SK-MEL-5 (cell line): ENCODE data around the gene CDK5RAP2. TPM values are rescaled to one million over a fixed set of nuclear protein-coding genes. Genes with fewer than 3 reads are reported as not detected.
"Not testable (repeated sequence)": the region's sequence is repeated elsewhere in the genome, so short reads cannot be mapped to it uniquely, and the experiment has no call there.

ENCODE experiments used
- DNase-seq: peaks from one replicate; pipeline ENCODE4 v3.0.0-alpha.2; 2016; ENCODE audit warnings: low read depth, low spot score
- in situ Hi-C: cut with HindIII; loops from 2 replicates; pipeline ENCODE4 v1.10.0; 2016; ENCODE audit warnings: low sequenced_read_pairs, high pct_unique_total_duplicates, low pct_unique_long_range_greater_than_20kb
- total RNA-seq: library from RNA; depleted of rRNA; stranded (reverse); fragments of >200 nt; shearing (Covaris generic); gene quantifications from 2 replicates; pipeline ENCODE4 v1.2.3, GENCODE V29; 2014

CDK5RAP2 gene
- total RNA-seq, 1 experiment from 2014 or later: 114 TPM

DNA sequence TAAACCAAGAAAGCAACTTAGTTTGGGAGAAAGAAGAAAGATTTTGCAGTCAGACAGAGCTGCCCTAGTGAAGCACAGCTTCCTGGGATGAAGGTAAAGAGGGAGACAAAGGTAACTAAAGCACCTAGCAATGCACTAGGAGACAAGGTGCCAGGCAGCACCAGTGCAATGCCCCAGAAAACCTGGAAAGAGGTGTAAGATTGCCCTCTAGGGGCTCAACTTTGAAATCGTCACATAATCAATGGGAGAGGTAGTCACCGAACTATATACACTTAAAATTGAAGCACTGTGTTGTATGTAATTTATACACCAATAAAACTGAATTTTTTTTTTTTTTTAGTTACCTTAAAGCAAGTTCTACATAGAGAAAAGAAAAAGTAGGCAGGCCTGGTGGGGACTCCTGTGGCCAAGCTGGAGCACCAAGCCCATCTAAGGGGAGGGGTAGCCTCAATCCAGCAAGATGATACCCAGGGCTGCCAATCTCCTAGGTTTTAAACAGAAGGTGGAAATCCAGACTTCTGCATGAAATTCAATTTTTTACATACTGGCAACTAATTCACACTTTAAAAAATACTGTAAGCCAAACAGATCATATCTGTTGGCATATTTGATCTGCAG is 48.2 kb downstream of the CDK5RAP2 start:
- in situ Hi-C loops: no loop called here
- DNase-seq: peak; percentile 54

GRCh38 chr9:120530220-120530832 is 49.6 kb downstream of the CDK5RAP2 start:
- in situ Hi-C loops, DNase-seq: not testable (repeated sequence)

DNA sequence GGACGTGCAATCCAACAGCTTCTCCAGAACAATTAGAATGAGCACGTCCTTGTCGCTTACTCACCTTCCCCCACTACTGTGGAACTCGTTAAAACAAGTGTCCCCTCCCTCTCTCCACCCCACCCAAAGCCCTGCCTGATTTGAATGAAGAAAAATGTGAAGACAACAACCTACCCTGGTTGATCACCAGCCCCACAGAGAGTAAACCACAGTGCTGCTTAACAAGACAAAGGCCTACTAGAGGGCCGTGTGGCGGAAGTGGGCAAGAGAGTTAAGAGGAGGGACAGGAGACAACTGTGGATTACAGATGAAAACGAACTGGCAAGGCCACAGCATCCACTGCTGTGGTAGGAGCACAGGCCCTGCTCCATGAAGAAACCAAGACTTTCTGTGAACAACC is 51.1 kb downstream of the CDK5RAP2 start:
- no peak for DNase-seq
- in situ Hi-C loops: no loop called here

GRCh38 chr9:120528327-120528726 is 51.6 kb downstream of the CDK5RAP2 start:
- in situ Hi-C loops: no loop called here
- no peak for DNase-seq

GRCh38 chr9:120526534-120526933 is 53.4 kb downstream of the CDK5RAP2 start:
- in situ Hi-C loops: no loop called here
- DNase-seq: no peak

DNA sequence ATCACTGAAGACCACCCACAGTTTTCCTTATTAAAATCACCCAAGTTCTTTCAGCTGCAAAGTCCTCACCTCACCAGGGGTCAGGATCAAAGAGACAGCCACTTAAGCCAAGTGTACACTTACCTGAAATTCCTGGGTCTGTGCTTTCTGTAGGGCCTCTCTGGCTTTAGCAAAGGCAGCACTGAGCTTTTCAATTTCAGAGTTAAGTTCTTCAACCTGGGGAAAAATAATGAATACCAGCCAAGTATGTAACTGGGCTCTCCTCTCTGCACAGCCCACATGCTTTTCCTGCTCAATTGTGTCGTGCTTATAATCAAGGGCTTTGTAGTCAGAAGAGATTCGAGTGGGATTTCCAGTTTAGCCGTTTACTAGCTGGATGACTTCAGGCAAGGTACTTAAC is 55.1 kb downstream of the CDK5RAP2 start:
- no peak for DNase-seq
- in situ Hi-C loops: no loop called here

GRCh38 chr9:120524038-120524437 is 55.9 kb downstream of the CDK5RAP2 start:
- no peak for DNase-seq
- in situ Hi-C loops: no loop called here

GRCh38 chr9:120522558-120522957 is 57.4 kb downstream of the CDK5RAP2 start:
- DNase-seq: no peak
- in situ Hi-C loops: no loop called here

GRCh38 chr9:120522032-120522431 is 57.9 kb downstream of the CDK5RAP2 start:
- in situ Hi-C loops: no loop called here
- DNase-seq: no peak

DNA sequence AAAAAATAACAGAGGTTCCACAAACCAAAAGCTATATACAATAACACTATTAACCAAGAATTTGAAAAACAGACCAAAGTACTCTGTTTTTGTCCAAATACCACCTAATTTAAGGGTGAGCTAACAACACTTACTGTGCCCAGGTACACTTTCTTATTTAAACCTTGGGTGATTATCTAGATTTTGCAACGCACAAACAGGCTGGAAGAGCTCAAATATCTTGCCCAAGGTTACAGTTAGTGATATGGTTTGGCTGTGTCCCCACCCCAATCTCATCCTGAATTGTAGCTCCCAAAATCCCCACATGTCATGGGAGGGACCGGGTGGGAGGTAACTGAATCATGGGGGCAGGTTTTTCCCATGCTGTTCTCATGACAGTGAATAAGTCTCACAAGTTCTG is 58.9 kb downstream of the CDK5RAP2 start:
- in situ Hi-C loops: no loop called here
- DNase-seq: no peak

GRCh38 chr9:120515996-120516395 is 64.0 kb downstream of the CDK5RAP2 start:
- in situ Hi-C loops, DNase-seq: not testable (repeated sequence)

DNA sequence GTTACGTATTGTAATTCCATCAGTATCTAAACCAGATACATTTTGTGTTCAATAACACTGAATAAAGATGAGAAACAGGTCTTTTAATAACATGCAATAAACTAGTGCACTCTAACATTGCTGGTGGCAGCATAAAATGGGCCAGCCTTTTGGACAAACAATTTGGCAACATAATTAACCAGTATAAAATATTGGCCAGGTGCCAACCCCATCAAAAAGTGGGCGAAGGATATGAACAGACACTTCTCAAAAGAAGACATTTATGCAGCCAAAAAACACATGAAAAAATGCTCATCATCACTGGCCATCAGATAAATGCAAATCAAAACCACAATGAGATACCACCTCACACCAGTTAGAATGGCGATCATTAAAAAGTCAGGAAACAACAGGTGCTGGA is 64.5 kb downstream of the CDK5RAP2 start:
- in situ Hi-C loops, DNase-seq: not testable (repeated sequence)

DNA sequence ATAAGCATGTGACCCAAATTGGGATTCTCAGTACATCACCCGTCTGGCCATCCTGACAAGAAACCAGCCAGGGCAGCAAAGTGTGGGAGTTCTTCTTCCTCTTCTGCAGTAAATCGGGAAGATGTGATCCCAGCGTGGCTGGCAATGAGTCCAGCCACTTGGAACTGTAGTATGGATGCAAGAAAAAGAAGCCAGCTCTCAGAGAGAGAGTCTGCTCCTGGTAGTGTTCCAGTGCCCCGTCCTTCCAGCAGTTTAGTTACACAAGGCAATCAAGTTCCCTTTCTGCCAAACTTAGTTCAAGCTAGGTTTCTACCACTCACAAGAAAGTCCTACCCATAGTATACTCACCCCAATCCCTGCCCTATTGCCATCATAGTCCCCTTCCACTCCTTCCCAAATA is 65.6 kb downstream of the CDK5RAP2 start:
- in situ Hi-C loops: no loop called here
- no peak for DNase-seq

- no peak for DNase-seq
- in situ Hi-C loops: no loop called here
Observed at GRCh38 chr9:120513825-120514396, 66.1 kb downstream of the CDK5RAP2 start.

- no peak for DNase-seq
Observed at GRCh38 chr9:120510816-120511215, 69.2 kb downstream of the CDK5RAP2 start.

GRCh38 chr9:120507936-120508510 is 71.9 kb downstream of the CDK5RAP2 start:
- in situ Hi-C loops: no loop called here

More at GRCh38 chr9:120510816-120511215, 69.2 kb downstream of the CDK5RAP2 start:
- in situ Hi-C loops: no loop called here

GRCh38 chr9:120505186-120505585 is 74.8 kb downstream of the CDK5RAP2 start:
- peak; percentile 50 for DNase-seq
- in situ Hi-C loops: no loop called here

More at GRCh38 chr9:120507936-120508510, 71.9 kb downstream of the CDK5RAP2 start:
- no peak for DNase-seq

- in situ Hi-C loops: no loop called here
- DNase-seq: no peak
Observed at GRCh38 chr9:120500733-120501132, 79.2 kb downstream of the CDK5RAP2 start.

GRCh38 chr9:120497865-120498264 is 82.1 kb downstream of the CDK5RAP2 start:
- in situ Hi-C loops, DNase-seq: not testable (repeated sequence)
